K562 (cell line): ENCODE measurements around the gene CDCA3. TPM values are rescaled to one million over a fixed set of nuclear protein-coding genes. Genes with fewer than 3 reads are reported as not detected.

Source experiments
- C11orf30 ChIP-seq: fragments of 450-650 bp; IDR thresholded peaks from 2 replicates; pipeline ENCODE4 v1.6.1; 2016; ENCODE audit warnings: low read depth, mild to moderate bottlenecking
- COPS2 ChIP-seq: fragments of 450-650 bp; conservative IDR thresholded peaks from 2 replicates; pipeline ENCODE4 v1.6.1; 2016; ENCODE audit warnings: mild to moderate bottlenecking, moderate library complexity
- ETV5 ChIP-seq: sonication (generic); formaldehyde crosslinking; IDR thresholded peaks from 2 replicates; pipeline ENCODE4 v1.4.0; 2020; ENCODE audit warnings: low read depth, mild to moderate bottlenecking, missing genetic modification reagents
- EWSR1 ChIP-seq: fragments of 450-650 bp; IDR thresholded peaks from 2 replicates; pipeline ENCODE4 v1.6.1; 2018; ENCODE audit warnings: borderline replicate concordance, mild to moderate bottlenecking, low read depth, moderate library complexity; ENCODE audit not compliant: partially characterized antibody
- FOXA3 ChIP-seq, 2 experiments: fragments of 450-650 bp in 1 of 2; sonication (generic) in 1 of 2; formaldehyde crosslinking; IDR thresholded peaks in 1 of 2; conservative IDR thresholded peaks in 1 of 2; 2 replicates each; pipeline versions ENCODE4 v1.4.0 to v1.8.0; 2020 to 2022; ENCODE audit warnings: mild to moderate bottlenecking in 2 of 2, missing genetic modification reagents in 1 of 2
- GABPA ChIP-seq: fragments of 200-800 bp; sonication (Bioruptor generic); conservative IDR thresholded peaks from 2 replicates; pipeline ENCODE4 v1.6.1; 2016; ENCODE audit warnings: low read depth, missing genetic modification characterization, missing compliant biosample characterization
- HMG20B ChIP-seq: fragments of 250-450 bp; sonication (Bioruptor Pico); IDR thresholded peaks from 2 replicates; pipeline ENCODE4 v1.5.0; 2021; ENCODE audit warnings: mild to moderate bottlenecking
- HNRNPL ChIP-seq: fragments of 200-400 bp; formaldehyde crosslinking; IDR thresholded peaks from 2 replicates; pipeline ENCODE4 v1.6.1; 2017; ENCODE audit warnings: low read depth, mild to moderate bottlenecking, low read length
- KLF13 ChIP-seq: fragments of 450-650 bp; IDR thresholded peaks from 2 replicates; pipeline ENCODE4 v1.6.1; 2016; ENCODE audit warnings: missing genetic modification characterization, low read depth, mild to moderate bottlenecking, missing compliant biosample characterization, moderate library complexity, borderline replicate concordance
- MCM5 ChIP-seq: fragments of 450-650 bp; IDR thresholded peaks from 2 replicates; pipeline ENCODE4 v1.6.1; 2016; ENCODE audit warnings: low read depth
- POLR2AphosphoS2 ChIP-seq: IDR thresholded peaks from 2 replicates; pipeline ENCODE4 v1.6.1; 2012; ENCODE audit warnings: low read length, improper control_type of control experiment
- PTBP1 ChIP-seq: fragments of 200-400 bp; formaldehyde crosslinking; IDR thresholded peaks from 2 replicates; pipeline ENCODE4 v1.6.1; 2017; ENCODE audit warnings: low read depth, low read length
- RBM34 ChIP-seq: fragments of 200-400 bp; formaldehyde crosslinking; IDR thresholded peaks from 2 replicates; pipeline ENCODE4 v1.6.1; 2018; ENCODE audit warnings: low read length, borderline replicate concordance; ENCODE audit not compliant: insufficient read depth
- SLC30A9 ChIP-seq: fragments of 250-450 bp; sonication (Bioruptor Pico); IDR thresholded peaks from 2 replicates; pipeline ENCODE4 v1.8.0; 2022; ENCODE audit warnings: mild to moderate bottlenecking, moderate library complexity
- ZKSCAN3 ChIP-seq: fragments of 250-450 bp; sonication (Bioruptor Pico); IDR thresholded peaks from 2 replicates; pipeline ENCODE4 v1.4.0; 2020
- ZNF644 ChIP-seq: fragments of 200-800 bp; sonication (Bioruptor generic); IDR thresholded peaks from 2 replicates; pipeline ENCODE4 v1.6.1; 2016; ENCODE audit warnings: low read depth, missing genetic modification characterization, missing compliant biosample characterization
- ZNF695 ChIP-seq: fragments of 450-650 bp; formaldehyde crosslinking; IDR thresholded peaks from 2 replicates; pipeline ENCODE4 v1.4.0; 2020; ENCODE audit warnings: mild to moderate bottlenecking, moderate library complexity
- polyA plus RNA-seq, 8 experiments: library from polyadenylated mRNA; depleted of rRNA in 4 of 8; stranded (reverse) in 5 of 8; unstranded in 3 of 8; fragments of >200 nt; fragmentation: Nextera tagmentation in 2 of 8; fragmentation: Illumina TruSeq in 1 of 8; extraction: Ambion mirVana in 2 of 8; extraction: Trizol in 1 of 8; gene quantifications; 2 replicates each; pipeline versions ENCODE4 v1.2.1 to v1.2.3, GENCODE V29; 2011 to 2014; ENCODE audit warnings: inconsistent platforms in 1 of 8, missing spikeins in 1 of 8
- total RNA-seq, 7 experiments: library from RNA; depleted of rRNA in 6 of 7; stranded (reverse); fragments of >200 nt in 6 of 7; fragmentation: Illumina TruSeq in 2 of 7; extraction: Trizol in 2 of 7; gene quantifications; 2 replicates each; pipeline versions ENCODE4 v1.2.1 to v1.2.3, GENCODE V29; 2011 to 2021; ENCODE audit warnings: low replicate concordance in 1 of 7
- TF ChIP-seq, protein P1 (sequence below): fragments of 250-450 bp; sonication (Bioruptor Pico); IDR thresholded peaks from 2 replicates; pipeline ENCODE4 v1.8.0; 2022; ENCODE audit warnings: inconsistent platforms, mild to moderate bottlenecking, moderate library complexity, borderline replicate concordance
- TF ChIP-seq, protein P2 (sequence below): sonication (generic); formaldehyde crosslinking; IDR thresholded peaks from 2 replicates; pipeline ENCODE4 v1.8.0; 2022; ENCODE audit warnings: missing genetic modification reagents, mild to moderate bottlenecking, borderline replicate concordance
- TF ChIP-seq, protein P3 (sequence below): fragments of 450-650 bp; IDR thresholded peaks from 2 replicates; pipeline ENCODE4 v1.6.1; 2017; ENCODE audit warnings: antibody characterized with exemption, mild to moderate bottlenecking

Gene CDCA3
- total and polyA plus RNA-seq, 9 of the 15 experiments (the other 6 are each of a cell fraction or from before 2014, with no cell fraction given) = 24.2 to 80.8 (median 55.1) TPM

DNA sequence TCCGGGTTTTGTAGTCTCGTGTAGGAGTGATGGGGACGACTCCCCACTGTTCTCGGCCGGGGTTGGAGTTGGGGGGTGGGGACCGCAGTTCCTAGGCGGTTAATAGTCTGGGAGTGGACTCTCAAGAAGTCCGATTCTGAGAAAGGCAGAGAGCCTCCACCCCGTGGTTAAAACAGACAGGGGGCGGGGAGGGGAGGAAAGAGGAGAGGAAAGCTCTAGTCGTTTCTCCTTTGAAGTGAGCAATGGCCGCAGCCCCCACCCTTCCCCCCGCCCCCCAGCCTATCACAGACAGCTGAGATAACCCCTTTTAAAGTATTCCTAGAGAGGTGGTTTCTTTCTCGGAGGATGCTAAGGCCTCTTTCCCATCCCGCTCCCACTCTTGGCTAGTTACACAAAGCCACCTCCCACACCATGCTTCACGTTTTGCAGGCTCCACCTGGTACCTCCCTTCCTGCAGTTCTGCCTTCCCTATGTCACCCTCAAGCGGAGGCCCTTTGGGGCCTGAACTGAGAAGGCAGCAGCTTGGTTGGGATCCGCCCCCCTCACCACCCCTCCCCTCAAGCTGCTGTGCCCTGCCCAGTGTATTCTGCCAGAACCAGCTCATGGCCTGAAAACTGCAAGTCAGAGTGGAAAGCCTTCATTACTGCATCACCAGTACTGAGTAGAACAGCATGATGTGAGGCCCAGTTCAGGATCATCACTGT is 1.7 kb upstream of the CDCA3 start (continued):
- TF ChIP-seq, protein P1, sequence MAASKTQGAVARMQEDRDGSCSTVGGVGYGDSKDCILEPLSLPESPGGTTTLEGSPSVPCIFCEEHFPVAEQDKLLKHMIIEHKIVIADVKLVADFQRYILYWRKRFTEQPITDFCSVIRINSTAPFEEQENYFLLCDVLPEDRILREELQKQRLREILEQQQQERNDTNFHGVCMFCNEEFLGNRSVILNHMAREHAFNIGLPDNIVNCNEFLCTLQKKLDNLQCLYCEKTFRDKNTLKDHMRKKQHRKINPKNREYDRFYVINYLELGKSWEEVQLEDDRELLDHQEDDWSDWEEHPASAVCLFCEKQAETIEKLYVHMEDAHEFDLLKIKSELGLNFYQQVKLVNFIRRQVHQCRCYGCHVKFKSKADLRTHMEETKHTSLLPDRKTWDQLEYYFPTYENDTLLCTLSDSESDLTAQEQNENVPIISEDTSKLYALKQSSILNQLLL = no peak
- TF ChIP-seq HNRNPL (no peak), PTBP1 (no peak), EWSR1 (no peak), MCM5 (no peak), GABPA (tag) (peak; percentile 67), ZNF695 (CRISPR knock-in tag) (no peak), KLF13 (tag) (0 out of 2 replicates have a peak, but pooled peaks have one; percentile 35), RBM34 (no peak), ETV5 (no peak), FOXA3 (CRISPR knock-in tag; conservative IDR thresholded peaks at IDR 0.05 in 1 of 2, IDR thresholded peaks at IDR 0.05 in 1 of 2) (0 out of 4 replicates have a peak, but pooled peaks of 1 of the 2 experiments have one; percentile 14), SLC30A9 (no peak), C11orf30 (peak; percentile 66), ZNF644 (tag) (0 out of 2 replicates have a peak, but pooled peaks have one; percentile 28), ZKSCAN3 (no peak), HMG20B (CRISPR knock-in tag) (no peak), COPS2 (no peak), POLR2AphosphoS2 (no peak)
- TF ChIP-seq, protein P2, sequence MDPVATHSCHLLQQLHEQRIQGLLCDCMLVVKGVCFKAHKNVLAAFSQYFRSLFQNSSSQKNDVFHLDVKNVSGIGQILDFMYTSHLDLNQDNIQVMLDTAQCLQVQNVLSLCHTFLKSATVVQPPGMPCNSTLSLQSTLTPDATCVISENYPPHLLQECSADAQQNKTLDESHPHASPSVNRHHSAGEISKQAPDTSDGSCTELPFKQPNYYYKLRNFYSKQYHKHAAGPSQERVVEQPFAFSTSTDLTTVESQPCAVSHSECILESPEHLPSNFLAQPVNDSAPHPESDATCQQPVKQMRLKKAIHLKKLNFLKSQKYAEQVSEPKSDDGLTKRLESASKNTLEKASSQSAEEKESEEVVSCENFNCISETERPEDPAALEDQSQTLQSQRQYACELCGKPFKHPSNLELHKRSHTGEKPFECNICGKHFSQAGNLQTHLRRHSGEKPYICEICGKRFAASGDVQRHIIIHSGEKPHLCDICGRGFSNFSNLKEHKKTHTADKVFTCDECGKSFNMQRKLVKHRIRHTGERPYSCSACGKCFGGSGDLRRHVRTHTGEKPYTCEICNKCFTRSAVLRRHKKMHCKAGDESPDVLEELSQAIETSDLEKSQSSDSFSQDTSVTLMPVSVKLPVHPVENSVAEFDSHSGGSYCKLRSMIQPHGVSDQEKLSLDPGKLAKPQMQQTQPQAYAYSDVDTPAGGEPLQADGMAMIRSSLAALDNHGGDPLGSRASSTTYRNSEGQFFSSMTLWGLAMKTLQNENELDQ (CRISPR knock-in tag) = no peak
- TF ChIP-seq, protein P3, sequence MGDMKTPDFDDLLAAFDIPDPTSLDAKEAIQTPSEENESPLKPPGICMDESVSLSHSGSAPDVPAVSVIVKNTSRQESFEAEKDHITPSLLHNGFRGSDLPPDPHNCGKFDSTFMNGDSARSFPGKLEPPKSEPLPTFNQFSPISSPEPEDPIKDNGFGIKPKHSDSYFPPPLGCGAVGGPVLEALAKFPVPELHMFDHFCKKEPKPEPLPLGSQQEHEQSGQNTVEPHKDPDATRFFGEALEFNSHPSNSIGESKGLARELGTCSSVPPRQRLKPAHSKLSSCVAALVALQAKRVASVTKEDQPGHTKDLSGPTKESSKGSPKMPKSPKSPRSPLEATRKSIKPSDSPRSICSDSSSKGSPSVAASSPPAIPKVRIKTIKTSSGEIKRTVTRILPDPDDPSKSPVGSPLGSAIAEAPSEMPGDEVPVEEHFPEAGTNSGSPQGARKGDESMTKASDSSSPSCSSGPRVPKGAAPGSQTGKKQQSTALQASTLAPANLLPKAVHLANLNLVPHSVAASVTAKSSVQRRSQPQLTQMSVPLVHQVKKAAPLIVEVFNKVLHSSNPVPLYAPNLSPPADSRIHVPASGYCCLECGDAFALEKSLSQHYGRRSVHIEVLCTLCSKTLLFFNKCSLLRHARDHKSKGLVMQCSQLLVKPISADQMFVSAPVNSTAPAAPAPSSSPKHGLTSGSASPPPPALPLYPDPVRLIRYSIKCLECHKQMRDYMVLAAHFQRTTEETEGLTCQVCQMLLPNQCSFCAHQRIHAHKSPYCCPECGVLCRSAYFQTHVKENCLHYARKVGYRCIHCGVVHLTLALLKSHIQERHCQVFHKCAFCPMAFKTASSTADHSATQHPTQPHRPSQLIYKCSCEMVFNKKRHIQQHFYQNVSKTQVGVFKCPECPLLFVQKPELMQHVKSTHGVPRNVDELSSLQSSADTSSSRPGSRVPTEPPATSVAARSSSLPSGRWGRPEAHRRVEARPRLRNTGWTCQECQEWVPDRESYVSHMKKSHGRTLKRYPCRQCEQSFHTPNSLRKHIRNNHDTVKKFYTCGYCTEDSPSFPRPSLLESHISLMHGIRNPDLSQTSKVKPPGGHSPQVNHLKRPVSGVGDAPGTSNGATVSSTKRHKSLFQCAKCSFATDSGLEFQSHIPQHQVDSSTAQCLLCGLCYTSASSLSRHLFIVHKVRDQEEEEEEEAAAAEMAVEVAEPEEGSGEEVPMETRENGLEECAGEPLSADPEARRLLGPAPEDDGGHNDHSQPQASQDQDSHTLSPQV = no peak
